Body of pancreas (tissue), 4 donors: Measurements from ENCODE around the gene AVEN. TPM values are rescaled to one million over a fixed set of nuclear protein-coding genes. Genes with fewer than 3 reads are reported as not detected.

Source experiments
- ATAC-seq: fragments of 150-250 bp; one replicate; pipeline ENCODE4 v1.9.1; 2016
- DNase-seq, 4 donors: peaks; one replicate each; pipeline ENCODE4 v3.0.0-alpha.2; 2019
- H3K27ac ChIP-seq, 4 donors: fragments of 200-600 bp; sonication (generic); 1 replicate in 3 of 4; 2 replicates in 1 of 4; pipeline versions ENCODE4 v1.5.1 to v1.6.1; 2016 to 2019; ENCODE audit warnings: mild to moderate bottlenecking in 1 of 4, mixed read lengths in 1 of 4, moderate library complexity in 1 of 4
- H3K27me3 ChIP-seq, 2 donors: fragments of 200-600 bp; sonication (generic); one replicate each; pipeline ENCODE4 v1.6.0; 2016; ENCODE audit warnings: mild to moderate bottlenecking in 1 of 2
- H3K36me3 ChIP-seq, 2 donors: fragments of 200-600 bp; sonication (generic); replicated peaks in 1 of 2; 2 replicates each; pipeline ENCODE4 v1.5.1; 2016; ENCODE audit warnings: low read depth in 2 of 2; ENCODE audit not compliant: insufficient read depth in 1 of 2
- H3K4me1 ChIP-seq: fragments of 200-600 bp; sonication (generic); one replicate; pipeline ENCODE4 v1.6.0; 2016
- H3K4me3 ChIP-seq, 2 donors: fragments of 200-600 bp; sonication (generic); 1 replicate in 1 of 2; 2 replicates in 1 of 2; pipeline ENCODE4 v1.5.1; 2016 to 2019
- H3K9me3 ChIP-seq, 3 donors: fragments of 200-600 bp; sonication (generic); 1 replicate in 2 of 3; 2 replicates in 1 of 3; pipeline ENCODE4 v1.5.1; 2016
- CTCF ChIP-seq, 7 experiments: fragments of 450-650 bp in 4 of 7; fragments of 200-600 bp in 3 of 7; sonication (generic) in 3 of 7; IDR thresholded peaks; one replicate each; pipeline ENCODE4 v1.5.1; 2016 to 2019; ENCODE audit warnings: antibody characterized with exemption in 7 of 7
- POLR2A ChIP-seq, 3 donors: fragments of 450-650 bp; IDR thresholded peaks; one replicate each; pipeline ENCODE4 v1.6.1; 2016; ENCODE audit warnings: antibody characterized with exemption in 3 of 3, mild to moderate bottlenecking in 2 of 3
- WGBS, 2 donors: methylation state at CpG; one replicate each; pipeline ENCODE4 v1.1.5; 2017; 5-methylcytosine and 5-hydroxymethylcytosine counted together
- intact Hi-C: fragments of 100-400 bp; cut with DNase I; formaldehyde crosslinking; loops from one replicate; pipeline ENCODE4 v1.15.1; 2023
- total RNA-seq, 2 donors: library from RNA; depleted of rRNA; stranded (reverse); fragments of >200 nt; gene quantifications; one replicate each; pipeline ENCODE4 v1.1.0, GENCODE V29; 2016

Gene AVEN
- total RNA-seq, 2 donors from 2014 or later, result 10.5 to 12.2 TPM

- Histone ChIP-seq H3K4me3 (no peak overlapping the region), H3K27me3 (no peaks in the 10 kb centered on the region), H3K9me3 (no peaks in the 10 kb centered on the region), H3K27ac (no peak overlapping the region), H3K36me3 (peaks cover 0 to 5% of the 10 kb centered on the region in 2 donors), H3K4me1 (no peaks in the 10 kb centered on the region)
- intact Hi-C loops, result no loop called here
- ATAC-seq (no peak), DNase-seq (no peak)
- WGBS, 2 donors, result 53 to 72% methylated on average over 3 of the region's 3 CpGs
- TF ChIP-seq POLR2A (IDR thresholded peaks at IDR 0.05) (no peak), CTCF (IDR thresholded peaks at IDR 0.05) (no peak)
Observed at GRCh38 chr15:34078900-34079299, 39.9 kb upstream of the AVEN start.

GRCh38 chr15:34076785-34077184 lies 37.8 kb upstream of the AVEN start:
- no peak for DNase-seq
- no peaks in the 10 kb centered on the region for H3K27me3 ChIP-seq
- no peaks in the 10 kb centered on the region for H3K9me3 ChIP-seq
- TF ChIP-seq POLR2A (IDR thresholded peaks at IDR 0.05), result no peak
- no peak for TF ChIP-seq CTCF (IDR thresholded peaks at IDR 0.05)
- H3K36me3 ChIP-seq, result no peaks in the 10 kb centered on the region
- H3K27ac ChIP-seq, result no peak overlapping the region
- H3K4me3 ChIP-seq, result no peak overlapping the region
- intact Hi-C loops, result no loop called here
- no peaks in the 10 kb centered on the region for H3K4me1 ChIP-seq
- ATAC-seq, result no peak
- WGBS, 2 donors, result 92 to 95% methylated on average over 4 of the region's 4 CpGs

- DNase-seq, result no peak
- no peak for TF ChIP-seq POLR2A (IDR thresholded peaks at IDR 0.05)
- TF ChIP-seq CTCF (IDR thresholded peaks at IDR 0.05), result no peak
- no peaks in the 10 kb centered on the region for H3K9me3 ChIP-seq
- H3K27ac ChIP-seq, result no peak overlapping the region
- intact Hi-C loops, result no loop called here
- WGBS, 2 donors, result 69 to 72% methylated on average over 6 of the region's 6 CpGs
- no peaks in the 10 kb centered on the region for H3K36me3 ChIP-seq
- H3K4me3 ChIP-seq, result no peak overlapping the region
- no peaks in the 10 kb centered on the region for H3K27me3 ChIP-seq
- ATAC-seq, result no peak
- no peaks in the 10 kb centered on the region for H3K4me1 ChIP-seq
Observed at GRCh38 chr15:34070003-34070402, 31.0 kb upstream of the AVEN start.

GRCh38 chr15:34065941-34066340 lies 26.9 kb upstream of the AVEN start:
- no peak for TF ChIP-seq POLR2A (IDR thresholded peaks at IDR 0.05)
- TF ChIP-seq CTCF (IDR thresholded peaks at IDR 0.05), result no peak
- H3K4me1 ChIP-seq, result no peaks in the 10 kb centered on the region
- intact Hi-C loops, result loop anchor here (10.0 kb wide), 1 partner anchor 299 kb away; the partner anchor contains the start of gene LPCAT4
- no peaks in the 10 kb centered on the region for H3K27me3 ChIP-seq
- no peak overlapping the region for H3K27ac ChIP-seq
- 69 to 72% methylated on average over 8 of the region's 8 CpGs for WGBS, 2 donors
- no peak for ATAC-seq
- DNase-seq, result no peak
- H3K4me3 ChIP-seq, result no peak overlapping the region
- H3K36me3 ChIP-seq, result no peaks in the 10 kb centered on the region
- no peaks in the 10 kb centered on the region for H3K9me3 ChIP-seq

GRCh38 chr15:34065261-34065660 lies 26.3 kb upstream of the AVEN start:
- Histone ChIP-seq H3K27me3 (no peaks in the 10 kb centered on the region), H3K4me1 (no peaks in the 10 kb centered on the region), H3K36me3 (no peaks in the 10 kb centered on the region), H3K27ac (no peak overlapping the region), H3K9me3 (no peaks in the 10 kb centered on the region), H3K4me3 (no peak overlapping the region)
- ATAC-seq (no peak), DNase-seq (no peak)
- 76 to 85% methylated on average over 3 of the region's 3 CpGs for WGBS, 2 donors
- no peak for TF ChIP-seq POLR2A (IDR thresholded peaks at IDR 0.05)
- intact Hi-C loops, result loop anchor here (10.0 kb wide), 1 partner anchor 300 kb away; the partner anchor contains the start of gene LPCAT4
